ENCODE data around the gene VANGL2.

DNA sequence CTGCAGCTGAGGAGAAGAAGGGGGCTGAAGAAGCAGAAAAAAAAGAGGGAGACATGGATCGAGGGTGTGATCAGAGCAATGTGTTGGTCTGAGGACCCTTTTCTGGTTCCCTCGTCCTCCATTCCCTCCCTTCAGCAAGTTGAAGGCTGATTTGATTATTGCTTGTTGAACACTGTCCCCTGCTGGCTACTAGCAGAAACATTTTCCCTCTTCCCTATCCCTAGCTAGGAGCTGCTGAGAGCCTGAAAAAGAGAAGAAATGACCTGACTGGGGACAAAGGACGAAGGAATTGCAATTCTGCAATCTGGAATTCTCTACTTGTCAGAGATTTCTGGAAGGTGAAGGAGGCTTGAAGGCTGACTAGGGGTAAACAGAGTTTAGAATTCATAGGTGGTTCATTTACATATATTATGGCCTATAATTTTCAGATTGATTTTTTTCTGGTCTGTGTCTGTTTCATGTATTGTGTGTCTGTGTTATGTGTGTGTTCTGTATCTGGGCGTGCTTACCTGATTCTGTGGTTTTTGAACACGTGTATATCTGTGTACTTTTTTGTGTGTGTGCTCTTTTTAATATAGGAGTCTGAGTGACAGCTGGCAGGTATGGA lies 23.7 kb upstream of the VANGL2 start:
- TF ChIP-seq ZBTB1 (CRISPR knock-in tag; IDR thresholded peaks at IDR 0.05; ENCODE audit: borderline replicate concordance, low read depth) (no peak), BACH1 (tag; IDR thresholded peaks at IDR 0.05) (no peak), ZFP36 (IDR thresholded peaks at IDR 0.05; ENCODE audit: low read depth, low read length, partially characterized antibody) (no peak), ZNF384 (IDR thresholded peaks at IDR 0.05; ENCODE audit: low read depth, low read length) (no peak), SRSF9 (IDR thresholded peaks at IDR 0.05; ENCODE audit: borderline replicate concordance, low read depth, low read length) (no peak), PCBP1 (IDR thresholded peaks at IDR 0.05; ENCODE audit: low read depth, low read length, poor library complexity, severe bottlenecking) (no peak), PRMT5 (CRISPR knock-in tag; IDR thresholded peaks at IDR 0.05) (no peak), IRF2 (CRISPR knock-in tag; IDR thresholded peaks at IDR 0.05) (no peak)
- TF ChIP-seq, protein P1, sequence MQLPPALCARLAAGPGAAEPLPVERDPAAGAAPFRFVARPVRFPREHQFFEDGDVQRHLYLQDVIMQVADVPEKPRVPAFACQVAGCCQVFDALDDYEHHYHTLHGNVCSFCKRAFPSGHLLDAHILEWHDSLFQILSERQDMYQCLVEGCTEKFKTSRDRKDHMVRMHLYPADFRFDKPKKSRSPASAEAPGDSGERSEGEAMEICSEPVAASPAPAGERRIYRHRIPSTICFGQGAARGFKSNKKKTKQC (CRISPR knock-in tag; IDR thresholded peaks at IDR 0.05): no peak
- TF ChIP-seq, protein P2, sequence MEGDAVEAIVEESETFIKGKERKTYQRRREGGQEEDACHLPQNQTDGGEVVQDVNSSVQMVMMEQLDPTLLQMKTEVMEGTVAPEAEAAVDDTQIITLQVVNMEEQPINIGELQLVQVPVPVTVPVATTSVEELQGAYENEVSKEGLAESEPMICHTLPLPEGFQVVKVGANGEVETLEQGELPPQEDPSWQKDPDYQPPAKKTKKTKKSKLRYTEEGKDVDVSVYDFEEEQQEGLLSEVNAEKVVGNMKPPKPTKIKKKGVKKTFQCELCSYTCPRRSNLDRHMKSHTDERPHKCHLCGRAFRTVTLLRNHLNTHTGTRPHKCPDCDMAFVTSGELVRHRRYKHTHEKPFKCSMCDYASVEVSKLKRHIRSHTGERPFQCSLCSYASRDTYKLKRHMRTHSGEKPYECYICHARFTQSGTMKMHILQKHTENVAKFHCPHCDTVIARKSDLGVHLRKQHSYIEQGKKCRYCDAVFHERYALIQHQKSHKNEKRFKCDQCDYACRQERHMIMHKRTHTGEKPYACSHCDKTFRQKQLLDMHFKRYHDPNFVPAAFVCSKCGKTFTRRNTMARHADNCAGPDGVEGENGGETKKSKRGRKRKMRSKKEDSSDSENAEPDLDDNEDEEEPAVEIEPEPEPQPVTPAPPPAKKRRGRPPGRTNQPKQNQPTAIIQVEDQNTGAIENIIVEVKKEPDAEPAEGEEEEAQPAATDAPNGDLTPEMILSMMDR (IDR thresholded peaks at IDR 0.05 in 2 of 3, conservative IDR thresholded peaks at IDR 0.05 in 1 of 3; ENCODE audit: insufficient read depth in 2 of 3, low read depth in 1 of 3, low read length in 3 of 3): peak; percentile 89 to 98 (median 94)

Measured in K562 (cell line).